GM12873 (cell line): ENCODE data around the gene OR5K4.

Source experiments
- CTCF ChIP-seq: IDR thresholded peaks from 2 replicates; pipeline ENCODE4 v1.5.1; 2012; ENCODE audit warnings: low read depth, mild to moderate bottlenecking, moderate library complexity, low read length, control low read depth; ENCODE audit not compliant: insufficient read depth; ENCODE audit errors: missing control alignments

OR5K4 gene, protein sequence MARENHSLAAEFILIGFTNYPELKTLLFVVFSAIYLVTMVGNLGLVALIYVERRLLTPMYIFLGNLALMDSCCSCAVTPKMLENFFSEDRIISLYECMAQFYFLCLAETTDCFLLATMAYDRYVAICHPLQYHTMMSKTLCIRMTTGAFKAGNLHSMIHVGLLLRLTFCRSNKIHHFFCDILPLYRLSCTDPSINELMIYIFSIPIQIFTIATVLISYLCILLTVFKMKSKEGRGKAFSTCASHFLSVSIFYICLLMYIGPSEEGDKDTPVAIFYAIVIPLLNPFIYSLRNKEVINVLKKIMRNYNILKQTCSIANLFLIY

GRCh38 chr3:98353554-98353953 is at the start of gene OR5K4:
TSS of gene OR5K4 (plus strand) at chr3:98353854. CDS start at chr3:98353854, 0 bp downstream.
- TF ChIP-seq CTCF = no peak

- no peak for TF ChIP-seq CTCF
These were observed 31.6 kb upstream of the OR5K4 start for GRCh38 chr3:98322101-98322500.

- TF ChIP-seq CTCF = no peak
These were observed 31.0 kb upstream of the OR5K4 start for GRCh38 chr3:98322686-98323085.

GRCh38 chr3:98323425-98323824 is 30.2 kb upstream of the OR5K4 start:
- no peak for TF ChIP-seq CTCF

- no peak for TF ChIP-seq CTCF
These were observed 28.6 kb upstream of the OR5K4 start for GRCh38 chr3:98325055-98325454.

- no peak for TF ChIP-seq CTCF
These were observed 27.4 kb upstream of the OR5K4 start for GRCh38 chr3:98326105-98326893.

GRCh38 chr3:98326945-98327344 is 26.7 kb upstream of the OR5K4 start:
- no peak for TF ChIP-seq CTCF
